Activated CD8-positive, alpha-beta memory T cell treated with anti-CD3 and anti-CD28 coated beads for 1 hour (primary cell): ENCODE data around the gene TSPAN13.
"Not testable (repeated sequence)": the region's sequence is repeated elsewhere in the genome, so short reads cannot be mapped to it uniquely, and the experiment has no call there.

ENCODE experiments used
- DNase-seq, 2 donors: peaks; one replicate each; pipeline ENCODE4 v3.0.0-alpha.2; 2020; ENCODE audit warnings: low read depth in 1 of 2; ENCODE audit errors: extremely low read depth in 1 of 2

TSPAN13 gene

GRCh38 chr7:16740623-16740953 lies 13.0 kb upstream of the TSPAN13 start:
- DNase-seq, result no peak

- DNase-seq, result no peak
These were observed 12.6 kb upstream of the TSPAN13 start for GRCh38 chr7:16740996-16741395.

GRCh38 chr7:16741676-16742075 lies 11.9 kb upstream of the TSPAN13 start:
- DNase-seq, result no peak

GRCh38 chr7:16742547-16742946 lies 11.0 kb upstream of the TSPAN13 start:
- no peak for DNase-seq

DNA sequence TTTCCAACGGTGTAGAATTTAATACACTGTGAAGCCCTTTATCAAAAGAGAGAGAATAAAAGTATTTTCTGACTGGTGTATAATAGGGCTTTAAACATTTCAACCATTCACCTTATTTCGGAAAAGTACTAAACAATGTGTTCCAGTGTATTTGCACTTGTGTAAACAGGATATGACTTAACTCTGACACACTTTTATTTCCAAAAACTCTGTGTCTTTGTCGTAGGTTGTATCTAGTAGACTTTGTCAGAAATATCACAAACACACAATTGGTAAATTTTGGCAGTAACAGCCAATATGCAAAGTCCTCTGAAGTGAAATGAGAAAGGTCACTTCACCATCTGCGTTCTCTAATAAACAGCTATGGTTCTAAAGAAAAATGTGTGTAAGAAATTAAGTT lies 10.3 kb upstream of the TSPAN13 start:
- no peak for DNase-seq

GRCh38 chr7:16744518-16745250 lies 8.9 kb upstream of the TSPAN13 start:
- no peak for DNase-seq

DNA sequence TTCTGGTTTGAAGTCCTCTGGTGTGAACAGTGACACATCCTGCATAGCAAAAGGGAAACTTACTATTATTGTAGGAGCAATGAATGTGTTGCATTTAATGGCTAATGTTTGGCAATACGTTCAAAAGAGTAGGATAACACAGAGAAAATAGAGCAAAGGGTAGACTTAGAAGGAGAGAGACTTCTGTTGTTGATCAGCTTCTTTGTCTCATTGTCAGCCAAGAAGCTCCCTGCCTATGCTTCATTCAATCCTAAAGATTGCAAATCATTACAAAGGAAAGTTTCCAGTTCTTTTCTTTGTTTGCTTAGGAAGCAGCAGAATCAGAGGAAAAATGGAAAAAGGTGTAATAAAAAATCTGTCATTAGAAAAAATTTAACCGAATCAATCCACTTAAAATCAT lies 7.9 kb upstream of the TSPAN13 start:
- no peak for DNase-seq

DNA sequence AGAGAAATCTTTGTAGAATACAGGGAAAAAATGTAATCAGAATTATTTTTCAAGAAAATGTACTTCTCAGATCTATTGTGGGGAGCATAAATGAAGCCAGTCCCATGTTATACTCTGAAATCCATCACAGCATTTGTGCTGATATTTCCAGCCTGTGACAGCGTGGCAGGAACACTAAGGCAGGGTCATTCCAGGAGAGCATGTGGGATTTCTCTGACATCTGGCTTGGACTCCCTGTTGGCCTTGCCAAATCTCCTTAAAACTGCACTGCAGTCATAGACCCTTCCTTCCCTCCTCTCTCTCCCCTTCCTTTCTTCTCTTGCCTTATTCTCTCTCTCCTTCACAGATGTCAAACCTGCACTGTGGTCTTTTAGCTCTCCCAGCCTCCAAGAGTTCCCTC lies 6.5 kb upstream of the TSPAN13 start:
- no peak for DNase-seq

DNA sequence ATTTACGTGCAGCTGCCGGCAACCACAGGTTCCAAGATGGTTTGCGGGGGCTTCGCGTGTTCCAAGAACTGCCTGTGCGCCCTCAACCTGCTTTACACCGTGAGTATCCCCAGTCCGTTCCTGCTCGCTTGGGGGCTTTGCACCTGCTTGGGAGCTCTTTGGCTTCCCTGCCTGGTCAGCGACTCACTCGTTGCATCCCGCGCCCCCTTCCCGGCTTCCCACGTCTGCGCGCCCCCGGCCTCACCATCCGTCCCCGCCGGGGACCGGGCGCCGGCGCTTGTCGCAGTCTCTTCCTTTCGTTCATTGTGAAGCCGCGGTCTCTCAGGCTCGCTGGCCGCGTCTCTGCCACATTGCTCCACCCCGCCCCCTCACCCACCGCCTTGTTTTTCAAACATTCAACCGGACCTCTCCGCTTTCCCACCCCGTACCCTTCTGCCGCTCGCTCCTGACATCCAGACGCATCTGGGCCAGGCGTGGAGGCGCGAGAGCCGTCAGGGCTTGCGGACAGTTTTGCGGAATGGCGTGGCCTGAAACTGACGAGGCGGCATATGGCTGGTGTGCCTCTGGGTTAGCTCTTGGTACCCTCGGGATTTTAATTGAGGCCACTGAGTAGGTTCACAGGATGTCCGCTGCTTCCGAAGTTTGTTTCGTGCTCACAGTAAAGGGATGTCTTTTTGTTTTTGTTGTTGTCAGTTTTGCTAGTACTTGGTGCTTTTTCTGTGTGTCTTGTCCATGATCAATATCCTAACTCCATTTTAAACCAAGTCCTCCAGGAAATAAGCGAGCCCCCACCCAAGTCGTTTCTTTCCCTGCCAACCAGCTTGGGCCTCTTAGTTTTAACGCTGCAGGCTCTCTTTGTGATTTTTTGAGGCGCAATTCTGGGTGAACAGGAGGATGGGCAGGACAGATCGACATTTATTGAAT lies 639 bp downstream of the TSPAN13 start:
- DNase-seq, result no peak

- no peak for DNase-seq
These were observed 1.3 kb downstream of the TSPAN13 start for GRCh38 chr7:16754856-16755317.

GRCh38 chr7:16755397-16755796 lies 1.8 kb downstream of the TSPAN13 start:
- no peak for DNase-seq

DNA sequence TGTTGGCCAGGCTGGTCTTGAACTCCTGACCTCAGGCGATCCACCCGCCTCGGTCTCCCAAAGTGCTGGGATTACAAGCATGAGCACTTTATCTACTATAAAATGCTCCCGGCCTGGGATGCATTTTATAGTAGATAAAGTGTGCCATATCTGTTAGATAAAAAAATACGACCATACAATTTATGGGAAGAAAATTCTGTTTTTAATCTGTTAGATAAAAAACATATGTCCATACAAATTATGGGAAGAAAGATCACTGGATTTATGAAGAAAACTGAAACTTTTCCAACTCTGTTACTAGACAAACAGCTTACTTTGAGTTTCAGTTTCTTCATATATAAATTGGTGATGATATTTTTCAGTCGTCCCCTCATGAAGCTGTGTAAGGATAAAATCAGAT lies 4.5 kb downstream of the TSPAN13 start:
- DNase-seq, result no peak

- DNase-seq, result no peak
These were observed 5.4 kb downstream of the TSPAN13 start for GRCh38 chr7:16758631-16759611.

DNA sequence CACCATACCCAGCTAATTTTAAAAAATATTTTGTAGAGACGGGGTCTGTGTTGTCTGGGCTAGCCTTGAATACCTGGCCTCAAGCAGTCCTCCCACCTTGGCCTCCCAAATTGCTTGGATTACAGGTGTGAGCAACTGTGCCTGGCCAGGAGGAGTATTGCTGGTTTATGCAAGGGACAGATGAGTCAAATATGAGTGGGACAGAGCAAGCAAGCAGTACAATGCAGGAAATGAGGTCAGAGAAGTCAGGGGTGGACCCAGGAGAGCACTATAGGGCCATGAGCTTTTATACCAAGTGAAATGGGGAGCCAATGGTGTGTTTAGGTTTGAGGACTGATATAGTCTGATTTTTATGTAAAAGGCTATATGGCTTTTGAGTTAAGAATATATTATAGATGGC lies 6.3 kb downstream of the TSPAN13 start:
- no peak for DNase-seq

- no peak for DNase-seq
These were observed 8.6 kb downstream of the TSPAN13 start for GRCh38 chr7:16762177-16762576.

DNA sequence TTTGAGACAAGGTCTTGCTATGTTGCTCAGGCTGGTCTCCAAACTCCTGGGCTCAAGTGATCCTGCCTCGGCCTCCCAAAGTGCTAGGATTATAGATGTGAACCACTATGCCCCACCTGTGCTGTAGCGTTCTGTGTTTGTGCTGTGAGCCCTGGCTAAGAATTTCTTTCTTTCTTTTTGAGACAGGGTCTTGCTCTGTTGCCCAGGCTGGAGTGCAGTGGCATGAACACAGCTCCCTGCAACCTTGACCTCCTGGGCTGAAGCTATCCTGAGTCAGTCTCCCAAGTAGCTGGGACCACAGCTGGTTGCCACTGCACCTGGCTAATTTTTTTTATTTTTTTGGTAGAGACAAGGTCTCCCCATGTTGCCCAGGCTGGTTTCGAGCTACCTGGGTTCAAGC lies 11.4 kb downstream of the TSPAN13 start:
- DNase-seq, result no peak

DNA sequence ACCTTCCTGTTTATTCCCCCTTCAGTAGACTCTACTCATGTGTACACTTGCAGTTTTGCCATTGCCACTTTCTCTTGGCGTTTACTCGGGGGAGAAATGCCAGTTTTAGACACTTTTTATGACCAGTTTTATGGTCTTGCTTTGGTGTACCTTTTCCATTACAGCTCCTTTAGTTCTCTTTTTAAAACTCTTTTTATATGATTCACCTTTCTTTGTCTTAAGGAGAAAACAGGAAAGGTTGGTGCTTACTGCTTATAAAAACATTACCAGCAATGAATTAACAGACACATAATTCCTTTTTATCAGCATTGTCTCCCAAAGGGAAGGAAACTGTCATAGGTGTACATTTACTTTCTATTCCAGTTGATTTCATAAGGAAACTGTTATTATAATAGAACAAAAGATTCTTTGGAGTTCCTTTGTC lies 11.9 kb downstream of the TSPAN13 start:
- DNase-seq, result no peak

- DNase-seq, result not testable (repeated sequence)
These were observed 16.4 kb downstream of the TSPAN13 start for GRCh38 chr7:16769994-16770393.

GRCh38 chr7:16770657-16771329 lies 17.2 kb downstream of the TSPAN13 start:
- DNase-seq, result no peak

- DNase-seq, result no peak
These were observed 19.8 kb downstream of the TSPAN13 start for GRCh38 chr7:16773326-16773725.
